Neural progenitor cell (in vitro differentiated cells): ENCODE measurements around the gene WNT6. TPM values are rescaled to one million over a fixed set of nuclear protein-coding genes. Genes with fewer than 3 reads are reported as not detected.

ENCODE experiments used
- DNase-seq: peaks from one replicate; pipeline ENCODE4 v3.0.0-alpha.2; 2016; ENCODE audit warnings: low spot score
- H2AFZ ChIP-seq: fragments of 200-600 bp; sonication (generic); replicated peaks from 2 replicates; pipeline ENCODE4 v1.6.1; 2016; ENCODE audit warnings: antibody characterized with exemption
- H3F3A ChIP-seq: fragments of 200-600 bp; sonication (generic); 2 replicates; pipeline ENCODE4 v1.6.1; 2016; ENCODE audit warnings: antibody characterized with exemption, low read depth
- H3K27ac ChIP-seq: fragments of 200-600 bp; sonication (generic); 2 replicates; pipeline ENCODE4 v1.5.1; 2016; ENCODE audit warnings: mild to moderate bottlenecking
- H3K27me3 ChIP-seq: fragments of 200-600 bp; sonication (generic); 2 replicates; pipeline ENCODE4 v1.6.1; 2016; ENCODE audit warnings: mild to moderate bottlenecking, moderate library complexity
- H3K36me3 ChIP-seq: fragments of 200-600 bp; sonication (generic); 2 replicates; pipeline ENCODE4 v1.5.1; 2016
- H3K4me1 ChIP-seq: fragments of 200-600 bp; sonication (generic); 2 replicates; pipeline ENCODE4 v1.6.1; 2016; ENCODE audit warnings: mixed run types
- H3K4me2 ChIP-seq: fragments of 200-600 bp; sonication (generic); 2 replicates; pipeline ENCODE4 v1.6.1; 2016
- H3K4me3 ChIP-seq: fragments of 200-600 bp; sonication (generic); 2 replicates; pipeline ENCODE4 v1.5.1; 2016
- H3K79me2 ChIP-seq: fragments of 200-600 bp; sonication (generic); 2 replicates; pipeline ENCODE4 v1.6.1; 2016; ENCODE audit warnings: low read depth
- H3K9ac ChIP-seq: fragments of 200-600 bp; sonication (generic); 2 replicates; pipeline ENCODE4 v1.6.1; 2016
- H3K9me3 ChIP-seq: fragments of 200-600 bp; sonication (generic); 2 replicates; pipeline ENCODE4 v1.5.1; 2016; ENCODE audit warnings: low read depth
- H4K20me1 ChIP-seq: fragments of 200-600 bp; sonication (generic); 2 replicates; pipeline ENCODE4 v1.6.1; 2016; ENCODE audit warnings: low read depth
- H3K27ac Mint-ChIP-seq: 3 replicates; pipeline ENCODE4 v1.8.0; 2021; ENCODE audit warnings: mixed read lengths
- H3K27me3 Mint-ChIP-seq: 2 replicates; pipeline ENCODE4 v1.8.0; 2022; ENCODE audit warnings: low read depth, mild to moderate bottlenecking, inconsistent platforms, moderate library complexity, mixed read lengths; ENCODE audit not compliant: insufficient read depth
- H3K36me3 Mint-ChIP-seq: 3 replicates; pipeline ENCODE4 v1.8.0; 2021; ENCODE audit warnings: mixed read lengths
- H3K4me1 Mint-ChIP-seq: 3 replicates; pipeline ENCODE4 v1.8.0; 2021; ENCODE audit warnings: mixed read lengths
- H3K4me3 Mint-ChIP-seq: 3 replicates; pipeline ENCODE4 v1.8.0; 2021; ENCODE audit warnings: mild to moderate bottlenecking, moderate library complexity, mixed read lengths
- H3K9me3 Mint-ChIP-seq: 3 replicates; pipeline ENCODE4 v1.8.0; 2020; ENCODE audit warnings: mixed read lengths
- CTCF ChIP-seq: fragments of 200-600 bp; sonication (generic); IDR thresholded peaks from 2 replicates; pipeline ENCODE4 v1.5.1; 2017; ENCODE audit warnings: antibody characterized with exemption, mild to moderate bottlenecking
- EZH2 ChIP-seq: fragments of 200-600 bp; sonication (generic); IDR thresholded peaks from 2 replicates; pipeline ENCODE4 v1.6.1; 2017; ENCODE audit warnings: antibody characterized with exemption, mild to moderate bottlenecking, moderate library complexity
- EZH2phosphoT487 ChIP-seq: fragments of 200-600 bp; sonication (generic); IDR thresholded peaks from 2 replicates; pipeline ENCODE4 v1.6.1; 2017; ENCODE audit warnings: antibody characterized with exemption
- total RNA-seq: library from RNA; depleted of rRNA; stranded (reverse); fragments of >200 nt; gene quantifications from 2 replicates; pipeline ENCODE4 v1.2.3, GENCODE V29; 2015; ENCODE audit warnings: low replicate concordance

WNT6 gene
- total RNA-seq, 1 donor from 2014 or later, result not detected

- DNase-seq, result no peak
- Mint-ChIP-seq H3K4me3 (no peak overlapping the region), H3K27ac (peak overlapping the region; percentile 12)
Measured at GRCh38 chr2:218816561-218817011, 43.0 kb upstream of the WNT6 start.

GRCh38 chr2:218819093-218819492 is 40.5 kb upstream of the WNT6 start:
- no peaks in the 10 kb centered on the region for H3K36me3 Mint-ChIP-seq
- H3K9ac ChIP-seq, result no peak overlapping the region
- H3K27me3 Mint-ChIP-seq, result peaks cover 5% of the 10 kb centered on the region
- H3K4me3 ChIP-seq, result no peak overlapping the region
- H3K36me3 ChIP-seq, result no peaks in the 10 kb centered on the region
- no peaks in the 10 kb centered on the region for H3K9me3 Mint-ChIP-seq
- no peak overlapping the region for H3K27ac ChIP-seq
- no peak overlapping the region for H2AFZ ChIP-seq
- no peak overlapping the region for H3K4me3 Mint-ChIP-seq
- no peaks in the 10 kb centered on the region for H3K27me3 ChIP-seq
- H3K4me2 ChIP-seq, result no peak overlapping the region
- H3K27ac Mint-ChIP-seq, result no peak overlapping the region
- peaks cover 3% of the 10 kb centered on the region for H3K4me1 Mint-ChIP-seq
- H3F3A ChIP-seq, result no peaks in the 10 kb centered on the region
- H4K20me1 ChIP-seq, result no peaks in the 10 kb centered on the region
- no peaks in the 10 kb centered on the region for H3K4me1 ChIP-seq
- no peaks in the 10 kb centered on the region for H3K79me2 ChIP-seq
- no peak for TF ChIP-seq CTCF
- no peak for TF ChIP-seq EZH2
- no peak for TF ChIP-seq EZH2phosphoT487
- DNase-seq, result no peak
- H3K9me3 ChIP-seq, result no peaks in the 10 kb centered on the region

More at GRCh38 chr2:218816561-218817011, 43.0 kb upstream of the WNT6 start:
- Histone ChIP-seq H3K79me2 (no peaks in the 10 kb centered on the region), H3K4me2 (no peak overlapping the region), H2AFZ (no peak overlapping the region), H3K36me3 (no peaks in the 10 kb centered on the region), H4K20me1 (no peaks in the 10 kb centered on the region), H3F3A (no peaks in the 10 kb centered on the region), H3K9me3 (no peaks in the 10 kb centered on the region), H3K4me3 (no peak overlapping the region), H3K9ac (no peak overlapping the region), H3K4me1 (no peaks in the 10 kb centered on the region), H3K27me3 (no peaks in the 10 kb centered on the region), H3K27ac (no peak overlapping the region)
- no peaks in the 10 kb centered on the region for H3K9me3 Mint-ChIP-seq
- no peaks in the 10 kb centered on the region for H3K4me1 Mint-ChIP-seq
- H3K36me3 Mint-ChIP-seq, result no peaks in the 10 kb centered on the region
- peaks cover 5% of the 10 kb centered on the region for H3K27me3 Mint-ChIP-seq
- no peak for TF ChIP-seq CTCF

- Mint-ChIP-seq H3K27ac (no peak overlapping the region), H3K9me3 (no peaks in the 10 kb centered on the region), H3K27me3 (peaks cover 3% of the 10 kb centered on the region), H3K4me1 (peaks cover 3% of the 10 kb centered on the region), H3K4me3 (no peak overlapping the region), H3K36me3 (no peaks in the 10 kb centered on the region)
- Histone ChIP-seq H3K27ac (no peak overlapping the region), H4K20me1 (no peaks in the 10 kb centered on the region), H3K9me3 (no peaks in the 10 kb centered on the region), H3K27me3 (no peaks in the 10 kb centered on the region), H2AFZ (no peak overlapping the region), H3K36me3 (no peaks in the 10 kb centered on the region), H3K4me1 (no peaks in the 10 kb centered on the region), H3K4me2 (no peak overlapping the region), H3K4me3 (no peak overlapping the region), H3K9ac (no peak overlapping the region), H3F3A (no peaks in the 10 kb centered on the region), H3K79me2 (no peaks in the 10 kb centered on the region)
- no peak for DNase-seq
- TF ChIP-seq EZH2phosphoT487, result no peak
- TF ChIP-seq EZH2, result no peak
- TF ChIP-seq CTCF, result no peak
Measured at GRCh38 chr2:218820746-218821369, 38.7 kb upstream of the WNT6 start.
